ENCODE results near the gene TPR. TPM values are rescaled to one million over a fixed set of nuclear protein-coding genes. Genes with fewer than 3 reads are reported as not detected.
"Not testable (repeated sequence)": the region's sequence is repeated elsewhere in the genome, so short reads cannot be mapped to it uniquely, and the experiment has no call there.

Gene TPR
- total and polyA plus RNA-seq, 2 donors (not counting 1 experiment from before 2014, with no cell fraction given), result 30.0 to 141 TPM

- H3K4me1 Mint-ChIP-seq; H3K9ac ChIP-seq (ENCODE audit: low read length); H3K27me3 ChIP-seq (replicated peaks in 1 of 4; ENCODE audit: control extremely low read depth in 1 of 4, control insufficient read depth in 3 of 4, insufficient read depth in 4 of 4, low read length in 3 of 4); H3K4me2 ChIP-seq (replicated peaks; ENCODE audit: low read depth, low read length, poor library complexity, severe bottlenecking); intact Hi-C loops (cut with micrococcal nuclease); H3K4me3 Mint-ChIP-seq; H4K20me1 ChIP-seq (ENCODE audit: control insufficient read depth, insufficient read depth, low read length, poor library complexity, severe bottlenecking); H2AFZ ChIP-seq (ENCODE audit: insufficient read depth, low read depth, low read length, poor library complexity, severe bottlenecking); H3K4me3 ChIP-seq (ENCODE audit: control extremely low read depth in 1 of 5, extremely low read depth in 1 of 5, insufficient read depth in 1 of 5, low read depth in 2 of 5, low read length in 4 of 5); H3K9me3 ChIP-seq (ENCODE audit: control extremely low read depth in 1 of 3, control insufficient read depth in 2 of 3, insufficient read depth in 1 of 3, low read length in 2 of 3); H3K27ac ChIP-seq (ENCODE audit: low read length in 2 of 2); CTCF ChIA-PET; ATAC-seq (ENCODE audit: low read depth); DNase-seq; POLR2A ChIA-PET; H3K27me3 Mint-ChIP-seq; H3K4me1 ChIP-seq (ENCODE audit: control insufficient read depth in 2 of 2, insufficient read depth in 2 of 2, low read length in 2 of 2); H3K79me2 ChIP-seq (ENCODE audit: control insufficient read depth, insufficient read depth, low read length); H3K9me3 Mint-ChIP-seq (ENCODE audit: insufficient read depth); H3K27ac Mint-ChIP-seq: not testable (repeated sequence)
- peaks cover 17 to 55% of the 10 kb centered on the region in 2 experiments for H3K36me3 ChIP-seq (replicated peaks in 1 of 2; ENCODE audit: control extremely low read depth in 1 of 2, control insufficient read depth in 1 of 2, extremely low read depth in 1 of 2, insufficient read depth in 2 of 2, low read length in 1 of 2)
- WGBS (ENCODE audit: insufficient coverage), result 100% methylated on average over 1 of the region's 6 CpGs
Observed at GRCh38 chr1:186392711-186393110, 17.7 kb upstream of the TPR start.

- no peak for TF ChIP-seq CTCF (IDR thresholded peaks at IDR 0.05)
- TF ChIP-seq EZH2 (IDR thresholded peaks at IDR 0.05; ENCODE audit: borderline replicate concordance, insufficient read depth, low read depth, low read length, poor library complexity, severe bottlenecking), result no peak
- no peaks in the 10 kb centered on the region for H3K4me1 Mint-ChIP-seq
- Histone ChIP-seq H3K4me1 (ENCODE audit: control insufficient read depth in 2 of 2, insufficient read depth in 2 of 2, low read length in 2 of 2) (no peaks in the 10 kb centered on the region), H2AFZ (ENCODE audit: insufficient read depth, low read depth, low read length, poor library complexity, severe bottlenecking) (no peak overlapping the region), H3K4me2 (replicated peaks; ENCODE audit: low read depth, low read length, poor library complexity, severe bottlenecking) (no peak overlapping the region), H3K9ac (ENCODE audit: low read length) (no peak overlapping the region), H3K4me3 (ENCODE audit: control extremely low read depth in 1 of 5, extremely low read depth in 1 of 5, insufficient read depth in 1 of 5, low read depth in 2 of 5, low read length in 4 of 5) (no peak overlapping the region), H3K27ac (ENCODE audit: low read length in 2 of 2) (no peak overlapping the region), H3K79me2 (ENCODE audit: control insufficient read depth, insufficient read depth, low read length) (no peaks in the 10 kb centered on the region), H4K20me1 (ENCODE audit: control insufficient read depth, insufficient read depth, low read length, poor library complexity, severe bottlenecking) (no peaks in the 10 kb centered on the region), H3K36me3 (replicated peaks in 1 of 2; ENCODE audit: control extremely low read depth in 1 of 2, control insufficient read depth in 1 of 2, extremely low read depth in 1 of 2, insufficient read depth in 2 of 2, low read length in 1 of 2) (peaks cover 14 to 56% of the 10 kb centered on the region in 2 experiments), H3K27me3 (replicated peaks in 1 of 4; ENCODE audit: control extremely low read depth in 1 of 4, control insufficient read depth in 3 of 4, insufficient read depth in 4 of 4, low read length in 3 of 4) (no peaks in the 10 kb centered on the region), H3K9me3 (ENCODE audit: control extremely low read depth in 1 of 3, control insufficient read depth in 2 of 3, insufficient read depth in 1 of 3, low read length in 2 of 3) (no peaks in the 10 kb centered on the region)
- POLR2A ChIA-PET, result no interaction called here
- H3K27me3 Mint-ChIP-seq, result no peaks in the 10 kb centered on the region
- H3K4me3 Mint-ChIP-seq, result no peak overlapping the region
- CTCF ChIA-PET, result no interaction called here
- H3K9me3 Mint-ChIP-seq (ENCODE audit: insufficient read depth), result no peaks in the 10 kb centered on the region
- WGBS (ENCODE audit: insufficient coverage), result no CpG with 5 or more reads among the region's 4 CpGs
- no peak for ATAC-seq (ENCODE audit: low read depth)
- intact Hi-C loops (cut with micrococcal nuclease), result no loop called here
- H3K27ac Mint-ChIP-seq, result no peak overlapping the region
- no peak for DNase-seq
Observed at GRCh38 chr1:186391841-186392240, 16.8 kb upstream of the TPR start.

Data from B cell (primary cell).